GM23338 (cell line): Measurements from ENCODE around the gene CXCL10. TPM values are rescaled to one million over a fixed set of nuclear protein-coding genes. Genes with fewer than 3 reads are reported as not detected.

Experiments
- ATAC-seq: fragments of 200-7000 bp; cut with Tn5 transposase; 3 replicates; pipeline ENCODE4 v1.9.1; 2020
- DNase-seq: peaks from one replicate; pipeline ENCODE4 v3.0.0-alpha.2; 2015; ENCODE audit warnings: low spot score
- H2AFZ ChIP-seq: fragments of 200-600 bp; sonication (generic); 2 replicates; pipeline ENCODE4 v1.8.0; 2016; ENCODE audit warnings: antibody characterized with exemption, mild to moderate bottlenecking, moderate library complexity
- H3F3A ChIP-seq: fragments of 200-600 bp; sonication (generic); replicated peaks from 2 replicates; pipeline ENCODE4 v1.8.0; 2017; ENCODE audit warnings: antibody characterized with exemption, mixed run types, low read depth
- H3K27ac ChIP-seq: fragments of 200-600 bp; sonication (generic); 2 replicates; pipeline ENCODE4 v1.6.1; 2016; ENCODE audit warnings: low read depth
- H3K27me3 ChIP-seq: fragments of 200-600 bp; sonication (generic); 2 replicates; pipeline ENCODE4 v1.8.0; 2016; ENCODE audit warnings: mild to moderate bottlenecking, mixed run types, moderate library complexity; ENCODE audit not compliant: insufficient read depth
- H3K36me3 ChIP-seq: fragments of 200-600 bp; sonication (generic); 2 replicates; pipeline ENCODE4 v1.8.0; 2016; ENCODE audit warnings: mild to moderate bottlenecking; ENCODE audit not compliant: insufficient read depth
- H3K4me1 ChIP-seq: fragments of 200-600 bp; sonication (generic); 2 replicates; pipeline ENCODE4 v1.8.0; 2016; ENCODE audit warnings: mild to moderate bottlenecking, moderate library complexity; ENCODE audit not compliant: insufficient read depth
- H3K4me2 ChIP-seq: fragments of 200-600 bp; sonication (generic); 2 replicates; pipeline ENCODE4 v1.7.1; 2017; ENCODE audit warnings: mixed run types
- H3K4me3 ChIP-seq: fragments of 200-600 bp; sonication (generic); 2 replicates; pipeline ENCODE4 v1.6.1; 2016; ENCODE audit warnings: mixed run types
- H3K79me2 ChIP-seq: fragments of 200-600 bp; sonication (generic); replicated peaks from 2 replicates; pipeline ENCODE4 v1.8.0; 2017; ENCODE audit warnings: mild to moderate bottlenecking; ENCODE audit not compliant: insufficient read depth
- H3K9me2 ChIP-seq: fragments of 200-600 bp; sonication (generic); 2 replicates; pipeline ENCODE4 v1.8.0; 2017; ENCODE audit not compliant: insufficient read depth
- H4K20me1 ChIP-seq: fragments of 200-600 bp; sonication (generic); replicated peaks from 2 replicates; pipeline ENCODE4 v1.8.0; 2017; ENCODE audit warnings: mild to moderate bottlenecking; ENCODE audit not compliant: insufficient read depth
- H3K27ac Mint-ChIP-seq: 2 replicates; pipeline ENCODE4 v1.8.0; 2020; ENCODE audit warnings: inconsistent platforms, mild to moderate bottlenecking, moderate library complexity, mixed read lengths
- H3K27me3 Mint-ChIP-seq: 3 replicates; pipeline ENCODE4 v1.8.0; 2022; ENCODE audit warnings: low read depth, mild to moderate bottlenecking, moderate library complexity, mixed read lengths, inconsistent platforms; ENCODE audit not compliant: insufficient read depth, poor library complexity
- H3K36me3 Mint-ChIP-seq: 3 replicates; pipeline ENCODE4 v1.8.0; 2021; ENCODE audit warnings: low read depth, mild to moderate bottlenecking, inconsistent platforms, moderate library complexity, mixed read lengths
- H3K4me1 Mint-ChIP-seq: 3 replicates; pipeline ENCODE4 v1.8.0; 2020; ENCODE audit warnings: mild to moderate bottlenecking, inconsistent platforms, mixed read lengths
- H3K4me3 Mint-ChIP-seq: 3 replicates; pipeline ENCODE4 v1.8.0; 2021; ENCODE audit warnings: moderate library complexity, mild to moderate bottlenecking, inconsistent platforms, mixed read lengths
- H3K9me3 Mint-ChIP-seq: 3 replicates; pipeline ENCODE4 v1.8.0; 2020; ENCODE audit warnings: moderate library complexity, mild to moderate bottlenecking, inconsistent platforms, mixed read lengths
- CREB1 ChIP-seq: fragments of 250-450 bp; sonication (Bioruptor Pico); IDR thresholded peaks from 2 replicates; pipeline ENCODE4 v1.5.0; 2020; ENCODE audit warnings: low read depth, mild to moderate bottlenecking, moderate library complexity
- ETS1 ChIP-seq: IDR thresholded peaks from 2 replicates; pipeline ENCODE4 v1.6.1; 2016; ENCODE audit warnings: antibody characterized with exemption
- EZH2 ChIP-seq: fragments of 200-600 bp; sonication (generic); IDR thresholded peaks from one replicate; pipeline ENCODE4 v1.8.0; 2017; ENCODE audit warnings: antibody characterized with exemption, mild to moderate bottlenecking, low read depth; ENCODE audit not compliant: unreplicated experiment
- EZH2phosphoT487 ChIP-seq: fragments of 200-600 bp; sonication (generic); IDR thresholded peaks from one replicate; pipeline ENCODE4 v1.8.1; 2018; ENCODE audit warnings: antibody characterized with exemption; ENCODE audit not compliant: unreplicated experiment
- NANOG ChIP-seq: IDR thresholded peaks from 2 replicates; pipeline ENCODE4 v1.6.1; 2016; ENCODE audit warnings: antibody characterized with exemption, borderline replicate concordance
- POLR2AphosphoS5 ChIP-seq: IDR thresholded peaks from 2 replicates; pipeline ENCODE4 v1.6.1; 2016; ENCODE audit warnings: antibody characterized with exemption, low read depth
- STAT1 ChIP-seq: IDR thresholded peaks from one replicate; pipeline ENCODE4 v1.6.1; 2016; ENCODE audit warnings: antibody characterized with exemption; ENCODE audit not compliant: unreplicated experiment
- ZNF114 ChIP-seq: fragments of 250-450 bp; sonication (Bioruptor Pico); IDR thresholded peaks from 2 replicates; pipeline ENCODE4 v1.5.0; 2020; ENCODE audit warnings: mild to moderate bottlenecking, moderate library complexity
- ZNF331 ChIP-seq: fragments of 250-450 bp; sonication (Bioruptor Pico); IDR thresholded peaks from 2 replicates; pipeline ENCODE4 v1.5.0; 2020; ENCODE audit warnings: low read depth, mild to moderate bottlenecking, moderate library complexity
- polyA plus RNA-seq: library from polyadenylated mRNA; unstranded; fragments of >200 nt; fragmentation: Nextera tagmentation; extraction: Ambion mirVana; gene quantifications from 2 replicates; pipeline ENCODE4 v1.2.1, GENCODE V29; 2016
- total RNA-seq: library from RNA; depleted of rRNA; stranded (reverse); fragments of >200 nt; shearing (Covaris generic); gene quantifications from 2 replicates; pipeline ENCODE4 v1.2.3, GENCODE V29; 2014
- TF ChIP-seq, protein P1 (sequence below): IDR thresholded peaks from one replicate; pipeline ENCODE4 v1.6.1; 2018; ENCODE audit warnings: antibody characterized with exemption; ENCODE audit not compliant: unreplicated experiment
- TF ChIP-seq, protein P2 (sequence below), 2 experiments: fragments of 200-600 bp in 1 of 2; sonication (generic) in 1 of 2; conservative IDR thresholded peaks; 2 replicates each; pipeline versions ENCODE4 v1.5.1 to v1.6.1; 2016 to 2017; ENCODE audit warnings: antibody characterized with exemption in 2 of 2, low read depth in 2 of 2, mild to moderate bottlenecking in 2 of 2, moderate library complexity in 1 of 2

CXCL10 gene
- total and polyA plus RNA-seq, 2 experiments from 2014 or later, result not detected

DNA sequence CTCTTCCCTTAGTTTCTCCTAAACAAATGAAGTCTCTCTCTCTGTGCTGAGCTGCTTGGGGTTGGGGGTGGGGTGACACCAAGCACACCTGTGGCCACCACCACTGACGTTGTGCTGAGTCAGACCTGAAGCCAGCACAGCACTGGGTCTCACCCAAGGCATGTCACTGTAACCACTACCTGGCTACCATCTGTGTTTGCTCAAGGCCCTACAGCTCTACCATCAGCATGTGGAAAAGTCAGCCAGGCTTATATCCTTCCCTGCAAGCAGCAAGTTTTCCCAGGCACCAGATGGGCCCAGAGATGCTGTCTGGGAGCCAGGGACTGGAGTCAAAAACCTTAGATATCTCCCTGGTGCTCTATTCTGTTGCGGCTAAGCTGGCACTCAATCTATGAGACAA is 6.9 kb downstream of the CXCL10 start (continued):
- TF ChIP-seq, protein P1, sequence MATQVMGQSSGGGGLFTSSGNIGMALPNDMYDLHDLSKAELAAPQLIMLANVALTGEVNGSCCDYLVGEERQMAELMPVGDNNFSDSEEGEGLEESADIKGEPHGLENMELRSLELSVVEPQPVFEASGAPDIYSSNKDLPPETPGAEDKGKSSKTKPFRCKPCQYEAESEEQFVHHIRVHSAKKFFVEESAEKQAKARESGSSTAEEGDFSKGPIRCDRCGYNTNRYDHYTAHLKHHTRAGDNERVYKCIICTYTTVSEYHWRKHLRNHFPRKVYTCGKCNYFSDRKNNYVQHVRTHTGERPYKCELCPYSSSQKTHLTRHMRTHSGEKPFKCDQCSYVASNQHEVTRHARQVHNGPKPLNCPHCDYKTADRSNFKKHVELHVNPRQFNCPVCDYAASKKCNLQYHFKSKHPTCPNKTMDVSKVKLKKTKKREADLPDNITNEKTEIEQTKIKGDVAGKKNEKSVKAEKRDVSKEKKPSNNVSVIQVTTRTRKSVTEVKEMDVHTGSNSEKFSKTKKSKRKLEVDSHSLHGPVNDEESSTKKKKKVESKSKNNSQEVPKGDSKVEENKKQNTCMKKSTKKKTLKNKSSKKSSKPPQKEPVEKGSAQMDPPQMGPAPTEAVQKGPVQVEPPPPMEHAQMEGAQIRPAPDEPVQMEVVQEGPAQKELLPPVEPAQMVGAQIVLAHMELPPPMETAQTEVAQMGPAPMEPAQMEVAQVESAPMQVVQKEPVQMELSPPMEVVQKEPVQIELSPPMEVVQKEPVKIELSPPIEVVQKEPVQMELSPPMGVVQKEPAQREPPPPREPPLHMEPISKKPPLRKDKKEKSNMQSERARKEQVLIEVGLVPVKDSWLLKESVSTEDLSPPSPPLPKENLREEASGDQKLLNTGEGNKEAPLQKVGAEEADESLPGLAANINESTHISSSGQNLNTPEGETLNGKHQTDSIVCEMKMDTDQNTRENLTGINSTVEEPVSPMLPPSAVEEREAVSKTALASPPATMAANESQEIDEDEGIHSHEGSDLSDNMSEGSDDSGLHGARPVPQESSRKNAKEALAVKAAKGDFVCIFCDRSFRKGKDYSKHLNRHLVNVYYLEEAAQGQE, result no peak
- TF ChIP-seq, protein P2, sequence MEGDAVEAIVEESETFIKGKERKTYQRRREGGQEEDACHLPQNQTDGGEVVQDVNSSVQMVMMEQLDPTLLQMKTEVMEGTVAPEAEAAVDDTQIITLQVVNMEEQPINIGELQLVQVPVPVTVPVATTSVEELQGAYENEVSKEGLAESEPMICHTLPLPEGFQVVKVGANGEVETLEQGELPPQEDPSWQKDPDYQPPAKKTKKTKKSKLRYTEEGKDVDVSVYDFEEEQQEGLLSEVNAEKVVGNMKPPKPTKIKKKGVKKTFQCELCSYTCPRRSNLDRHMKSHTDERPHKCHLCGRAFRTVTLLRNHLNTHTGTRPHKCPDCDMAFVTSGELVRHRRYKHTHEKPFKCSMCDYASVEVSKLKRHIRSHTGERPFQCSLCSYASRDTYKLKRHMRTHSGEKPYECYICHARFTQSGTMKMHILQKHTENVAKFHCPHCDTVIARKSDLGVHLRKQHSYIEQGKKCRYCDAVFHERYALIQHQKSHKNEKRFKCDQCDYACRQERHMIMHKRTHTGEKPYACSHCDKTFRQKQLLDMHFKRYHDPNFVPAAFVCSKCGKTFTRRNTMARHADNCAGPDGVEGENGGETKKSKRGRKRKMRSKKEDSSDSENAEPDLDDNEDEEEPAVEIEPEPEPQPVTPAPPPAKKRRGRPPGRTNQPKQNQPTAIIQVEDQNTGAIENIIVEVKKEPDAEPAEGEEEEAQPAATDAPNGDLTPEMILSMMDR (conservative IDR thresholded peaks at IDR 0.05; ENCODE audit: low read depth in 2 of 2), result no peak

GRCh38 chr4:76013540-76013939 is 9.8 kb downstream of the CXCL10 start:
- no peaks in the 10 kb centered on the region for H3F3A ChIP-seq
- H3K9me2 ChIP-seq, result no peaks in the 10 kb centered on the region
- H3K4me1 ChIP-seq, result peaks cover 16% of the 10 kb centered on the region
- DNase-seq (no peak), ATAC-seq (no peak)
- H3K36me3 Mint-ChIP-seq, result no peaks in the 10 kb centered on the region
- peaks cover 26% of the 10 kb centered on the region for H3K4me1 Mint-ChIP-seq
- no peaks in the 10 kb centered on the region for H3K36me3 ChIP-seq
- no peak overlapping the region for H3K27ac Mint-ChIP-seq
- peaks cover 9% of the 10 kb centered on the region for H3K27me3 Mint-ChIP-seq
- no peak overlapping the region for H2AFZ ChIP-seq
- no peaks in the 10 kb centered on the region for H4K20me1 ChIP-seq
- H3K9me3 Mint-ChIP-seq, result no peaks in the 10 kb centered on the region
- no peak overlapping the region for H3K4me3 ChIP-seq
- no peaks in the 10 kb centered on the region for H3K79me2 ChIP-seq
- no peak overlapping the region for H3K4me2 ChIP-seq
- TF ChIP-seq ZNF114 (CRISPR knock-in tag), result no peak
- TF ChIP-seq EZH2phosphoT487, result no peak
- no peak for TF ChIP-seq NANOG
- TF ChIP-seq STAT1, result no peak
- no peak for TF ChIP-seq POLR2AphosphoS5
- TF ChIP-seq EZH2, result no peak
- no peaks in the 10 kb centered on the region for H3K27me3 ChIP-seq
- no peak overlapping the region for H3K4me3 Mint-ChIP-seq
- H3K27ac ChIP-seq, result no peak overlapping the region

- H3K36me3 ChIP-seq, result no peaks in the 10 kb centered on the region
- Mint-ChIP-seq H3K27ac (peak overlapping the region; percentile 10), H3K36me3 (no peaks in the 10 kb centered on the region), H3K4me1 (peaks cover 26% of the 10 kb centered on the region), H3K4me3 (no peak overlapping the region), H3K9me3 (no peaks in the 10 kb centered on the region), H3K27me3 (peaks cover 9% of the 10 kb centered on the region)
- H3K4me3 ChIP-seq, result no peak overlapping the region
- H3K4me2 ChIP-seq, result peak overlapping the region; percentile 31; the same call in 1 of the 2 replicates
- ATAC-seq, result no peak
- H3K4me1 ChIP-seq, result peaks cover 16% of the 10 kb centered on the region
- H3F3A ChIP-seq, result no peaks in the 10 kb centered on the region
- H3K79me2 ChIP-seq, result no peaks in the 10 kb centered on the region
- H3K9me2 ChIP-seq, result no peaks in the 10 kb centered on the region
- DNase-seq, result no peak
- H3K27ac ChIP-seq, result 0 out of 2 replicates have a peak overlapping the region, but pooled peaks have one; percentile 1
- H2AFZ ChIP-seq, result peak overlapping the region; percentile 76; the same call in 1 of the 2 replicates
- no peaks in the 10 kb centered on the region for H3K27me3 ChIP-seq
- H4K20me1 ChIP-seq, result no peaks in the 10 kb centered on the region
- TF ChIP-seq ZNF331 (CRISPR knock-in tag), result no peak
- no peak for TF ChIP-seq STAT1
- TF ChIP-seq, protein P2 (conservative IDR thresholded peaks at IDR 0.05; ENCODE audit: low read depth in 2 of 2), result no peak
- no peak for TF ChIP-seq ZNF114 (CRISPR knock-in tag)
- TF ChIP-seq EZH2phosphoT487, result no peak
- TF ChIP-seq ETS1, result no peak
- TF ChIP-seq NANOG, result no peak
- TF ChIP-seq CREB1 (CRISPR knock-in tag), result no peak
Measured at GRCh38 chr4:76012388-76012801, 10.9 kb downstream of the CXCL10 start.
